NCI-H748 (cell line): Measurements from ENCODE around the gene SLC5A10.
"Not testable (repeated sequence)": the region's sequence is repeated elsewhere in the genome, so short reads cannot be mapped to it uniquely, and the experiment has no call there.

ENCODE experiments used
- DNase-seq: peaks from one replicate; lab custom pipeline; 2025; ENCODE audit not compliant: unreplicated experiment; lab: John Stamatoyannopoulos, UW

The SLC5A10 gene

DNA sequence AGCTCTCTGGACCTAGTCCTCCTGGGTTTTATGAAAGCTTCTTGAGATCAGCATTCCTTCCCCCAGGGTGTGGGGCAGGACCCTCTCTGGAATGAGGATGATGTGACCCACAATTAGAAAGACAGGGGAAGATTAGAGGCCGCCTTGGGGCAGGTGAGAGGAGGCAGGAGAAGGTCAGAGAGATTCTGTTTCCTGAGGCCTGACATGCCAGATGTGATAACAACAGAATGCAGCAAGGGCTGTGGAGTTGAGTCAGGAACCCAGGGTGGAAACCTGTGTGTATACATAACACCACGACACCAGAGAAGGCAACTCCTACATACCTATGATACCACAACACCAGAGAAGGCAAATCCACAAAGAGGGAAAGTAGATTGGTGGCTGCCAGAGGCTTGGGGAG lies 5.4 kb upstream of the SLC5A10 start:
- no peak for DNase-seq

DNA sequence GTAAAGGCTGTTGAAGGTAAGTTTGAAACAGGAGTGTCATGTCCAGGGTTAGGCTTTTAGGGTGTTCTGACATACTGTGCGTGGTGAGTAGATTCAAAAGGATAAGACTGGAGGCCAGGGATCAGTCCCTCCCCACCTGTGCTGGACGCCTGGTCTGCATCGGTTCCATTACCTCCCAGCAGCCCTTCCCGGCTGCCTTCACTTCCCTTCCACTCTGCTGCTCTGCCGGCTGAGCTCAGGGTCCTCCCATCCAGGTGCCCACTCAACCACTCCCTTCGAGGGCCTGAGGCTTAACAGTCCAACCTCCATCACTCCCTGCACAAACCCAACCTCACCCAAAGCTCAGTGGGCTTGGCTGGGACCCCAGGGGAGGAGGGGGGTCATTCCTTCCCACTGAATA lies 4.1 kb upstream of the SLC5A10 start:
- no peak for DNase-seq

DNA sequence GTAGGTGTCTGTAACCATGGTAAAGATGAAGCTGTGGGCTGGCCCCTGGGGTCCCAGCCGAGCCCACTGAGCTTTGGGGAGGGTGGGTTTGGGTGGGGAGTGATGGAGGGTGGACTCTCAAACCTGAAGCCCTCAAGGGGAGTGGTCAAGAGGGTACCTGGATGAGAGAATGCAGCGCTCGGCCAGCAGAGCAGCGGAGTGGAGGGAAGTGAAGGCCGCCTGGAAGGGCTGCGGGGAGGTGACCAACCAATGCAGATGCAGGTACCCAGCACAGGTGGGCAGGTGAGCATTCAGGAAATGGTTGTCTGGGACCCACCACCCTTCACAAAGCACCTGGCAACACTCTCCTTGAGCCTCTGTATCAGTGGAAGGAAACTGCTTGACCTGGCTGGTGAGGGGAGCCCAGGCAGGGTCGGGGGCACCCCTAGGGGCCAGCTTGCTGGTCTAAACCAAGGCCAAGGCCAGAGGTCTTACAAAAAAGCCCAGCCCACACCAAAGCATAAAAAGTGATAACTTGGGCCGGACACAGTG lies 3.4 kb upstream of the SLC5A10 start:
- DNase-seq: no peak

DNA sequence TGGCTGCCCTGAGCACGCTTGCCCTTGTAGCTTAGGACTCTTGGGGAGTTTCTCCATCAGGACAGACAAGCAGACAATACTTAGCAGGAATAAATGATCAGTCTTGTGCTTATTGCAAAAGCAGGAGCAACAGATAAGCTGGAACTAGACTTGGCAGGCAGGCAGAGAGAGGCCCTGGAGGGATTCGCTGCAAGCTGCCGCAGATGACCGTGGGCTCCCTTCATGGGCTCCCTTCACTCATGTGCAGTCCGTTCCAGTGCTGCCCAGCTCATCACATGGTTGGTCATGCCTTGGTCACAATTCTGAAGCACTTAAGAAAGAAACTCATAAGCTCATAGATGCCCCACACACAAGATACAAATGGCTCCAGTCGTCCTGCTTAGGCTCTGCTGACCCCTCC lies 2.4 kb upstream of the SLC5A10 start:
- DNase-seq: no peak

DNA sequence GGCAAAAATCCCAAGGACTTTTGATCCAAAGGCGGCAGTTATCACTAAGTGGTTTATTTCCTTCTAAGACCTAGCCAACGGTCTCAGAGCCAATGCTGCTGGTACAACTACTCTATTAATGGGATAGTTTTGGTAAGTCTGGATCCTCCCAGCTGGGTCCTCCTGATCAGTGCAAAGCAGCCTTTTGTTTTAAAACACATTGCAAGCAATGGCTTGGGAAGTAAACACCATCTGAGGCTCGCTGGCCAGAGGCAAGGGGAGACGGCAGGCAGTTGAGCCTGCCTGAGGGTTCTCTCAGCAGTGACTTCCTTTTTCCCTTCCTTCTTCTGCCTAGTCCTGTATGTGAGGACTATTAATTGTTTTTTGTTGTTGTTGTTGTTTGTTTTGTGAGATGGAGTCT lies 1.6 kb upstream of the SLC5A10 start:
- DNase-seq: no peak

DNA sequence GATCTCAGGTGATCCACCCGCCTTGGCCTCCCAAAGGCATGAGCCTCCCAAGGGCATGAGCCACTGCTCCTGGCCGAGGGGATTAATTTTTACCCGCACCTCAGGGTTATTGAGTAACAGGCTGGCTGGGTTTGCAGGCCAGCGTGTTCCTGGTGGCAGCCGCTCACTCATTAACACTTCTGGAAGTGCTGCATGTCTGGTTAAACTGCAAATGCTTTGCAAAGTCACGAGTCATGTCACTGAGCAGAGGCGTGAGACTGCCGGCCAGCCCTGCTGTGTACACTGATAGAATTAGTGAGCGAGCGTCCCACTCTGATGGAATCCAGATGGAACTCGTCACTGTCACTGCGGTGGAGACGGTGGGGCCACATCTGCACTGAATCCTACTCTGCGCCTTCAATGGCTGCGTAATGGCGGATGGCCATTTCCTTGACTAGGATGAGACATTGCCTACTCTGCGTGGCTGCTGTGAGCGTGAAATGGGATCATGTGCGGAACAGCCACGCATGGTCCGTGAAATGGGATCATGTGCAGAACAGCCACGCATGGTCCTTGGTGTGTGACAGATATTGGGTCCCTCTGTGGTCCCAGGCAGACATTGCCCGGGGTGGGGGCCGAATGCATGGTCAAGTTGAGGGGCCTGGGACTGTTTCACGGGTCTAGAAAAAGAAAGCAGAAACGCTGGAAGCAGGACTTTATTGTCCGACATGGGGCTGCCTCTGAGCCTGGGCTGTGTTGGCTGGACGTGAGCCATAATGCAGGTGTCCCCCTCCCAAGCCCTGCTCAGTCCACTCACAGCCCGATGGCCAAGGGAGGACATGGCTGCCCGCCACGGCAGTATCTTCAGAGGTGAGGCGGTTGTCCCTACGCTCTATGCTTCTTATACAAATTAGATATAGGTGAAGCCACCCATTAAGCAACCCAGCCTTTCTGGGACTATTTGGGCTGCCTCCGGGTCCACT lies 740 bp upstream of the SLC5A10 start:
- no peak for DNase-seq

DNA sequence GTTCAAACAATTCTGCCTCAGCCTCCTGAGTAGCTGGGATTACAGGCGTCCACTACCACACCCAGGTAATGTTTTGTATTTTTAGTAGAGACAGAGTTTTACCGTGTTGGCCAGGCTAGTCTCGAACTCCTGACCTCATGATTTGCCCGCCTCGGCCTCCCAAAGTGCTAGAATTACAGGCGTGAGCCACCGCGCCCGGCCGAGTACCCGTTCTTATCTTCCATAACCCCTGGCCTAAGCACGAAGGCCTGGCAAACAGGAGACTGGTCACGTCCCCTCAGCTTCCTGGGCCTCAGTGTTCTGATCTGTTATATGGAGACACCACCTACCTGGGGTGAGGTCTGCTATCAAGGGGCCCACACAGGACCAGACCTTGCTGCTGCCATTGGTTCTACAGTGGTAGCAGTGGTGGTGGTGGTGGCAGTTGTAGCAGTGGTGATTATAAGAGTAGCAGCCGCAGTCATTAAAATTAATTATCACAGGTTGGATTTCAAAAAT lies 1.3 kb downstream of the SLC5A10 start:
- DNase-seq: no peak

DNA sequence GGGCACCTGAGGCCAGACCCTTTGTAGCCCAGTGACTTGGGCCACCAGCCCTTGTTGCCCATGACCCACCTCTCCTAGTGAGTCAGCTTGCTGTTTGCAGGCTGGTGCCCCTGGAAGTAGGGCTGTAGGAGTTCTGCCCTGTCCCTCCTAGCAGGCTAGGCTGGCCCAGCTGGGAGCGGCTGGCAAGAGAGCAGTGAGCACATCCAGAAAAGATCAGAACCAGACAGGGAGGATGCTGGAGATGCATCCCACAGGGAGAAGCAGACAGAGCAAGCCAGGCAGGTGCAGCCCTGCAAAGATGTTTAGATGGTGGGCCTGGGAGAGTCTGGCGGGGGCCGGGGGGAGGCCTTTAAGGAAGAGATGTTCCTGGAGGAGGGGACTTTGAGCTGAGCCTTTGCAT lies 2.4 kb downstream of the SLC5A10 start:
- DNase-seq: no peak

DNA sequence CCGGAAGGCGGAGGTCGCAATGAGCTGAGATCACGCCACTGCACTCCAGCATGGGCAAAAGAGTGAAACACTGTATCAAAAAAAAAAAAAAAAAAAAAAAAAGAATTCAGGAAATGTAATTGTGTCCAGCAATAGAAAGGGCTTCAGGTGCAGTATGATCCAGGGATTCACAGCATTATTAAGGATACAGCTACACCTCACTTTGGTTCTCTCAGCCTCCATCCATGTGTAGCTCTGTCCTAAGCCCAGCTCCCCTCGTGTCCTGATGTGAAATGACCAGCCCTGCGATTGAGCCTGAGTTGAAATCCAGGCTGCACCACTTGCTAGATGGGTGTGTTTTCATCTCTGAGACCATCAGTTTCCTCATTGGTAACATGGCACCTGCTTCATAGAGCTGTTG lies 3.0 kb downstream of the SLC5A10 start:
- no peak for DNase-seq

DNA sequence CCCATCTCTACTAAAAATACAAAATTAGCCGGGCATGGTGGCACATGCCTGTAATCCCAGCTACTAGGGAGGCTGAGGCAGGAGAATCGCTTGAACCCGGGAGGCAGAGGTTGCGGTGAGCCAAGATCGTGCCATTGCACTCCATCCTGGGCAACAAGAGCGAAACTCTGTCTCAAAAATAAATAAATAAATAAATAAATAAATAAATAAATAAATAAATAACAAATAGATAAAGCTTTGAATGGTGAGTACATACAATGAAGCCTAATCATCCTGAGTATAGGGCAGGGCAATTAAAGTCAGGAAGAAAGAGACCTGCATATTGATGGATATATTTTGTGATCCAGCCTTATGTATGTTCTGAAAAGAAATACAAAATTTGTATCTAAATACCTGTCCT lies 4.1 kb downstream of the SLC5A10 start:
- DNase-seq: not testable (repeated sequence)

DNA sequence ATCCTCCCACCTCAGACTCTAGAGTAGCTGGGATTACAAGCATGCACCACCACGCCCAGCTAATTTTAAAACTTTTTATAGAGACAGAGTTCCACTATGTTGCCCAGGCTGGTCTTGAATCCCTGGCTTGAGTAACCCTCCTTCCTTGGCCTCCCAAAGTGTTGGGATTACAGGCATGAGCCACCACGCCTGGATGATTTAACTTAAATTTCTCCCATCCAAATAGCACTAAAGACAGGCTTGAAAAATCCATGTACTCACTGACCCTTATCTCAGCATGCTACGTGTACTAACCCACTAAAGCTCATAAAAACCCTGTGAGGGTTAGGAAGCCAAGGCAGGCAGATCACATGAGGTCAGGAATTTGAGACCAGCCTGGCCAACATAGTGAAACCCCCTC lies 4.6 kb downstream of the SLC5A10 start:
- DNase-seq: no peak

DNA sequence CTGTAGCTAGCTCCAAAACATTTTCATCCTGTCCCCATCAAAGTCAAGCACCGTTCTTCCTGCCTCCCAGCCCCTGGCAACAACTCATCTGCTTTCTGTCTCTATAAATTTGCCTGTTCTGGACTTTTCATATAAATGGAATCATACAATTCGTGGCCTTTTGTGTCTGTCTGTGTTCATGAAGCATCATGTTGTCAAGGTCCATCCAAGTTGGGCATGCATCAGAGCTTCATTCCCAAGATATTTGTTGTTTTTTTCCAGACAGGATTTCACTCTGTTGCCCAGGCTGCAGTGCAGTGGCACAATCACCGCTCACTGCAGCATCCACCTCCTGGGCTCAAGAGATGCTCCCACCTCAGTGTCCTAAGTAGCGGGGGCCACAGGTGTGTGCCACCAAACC lies 5.9 kb downstream of the SLC5A10 start:
- DNase-seq: no peak

DNA sequence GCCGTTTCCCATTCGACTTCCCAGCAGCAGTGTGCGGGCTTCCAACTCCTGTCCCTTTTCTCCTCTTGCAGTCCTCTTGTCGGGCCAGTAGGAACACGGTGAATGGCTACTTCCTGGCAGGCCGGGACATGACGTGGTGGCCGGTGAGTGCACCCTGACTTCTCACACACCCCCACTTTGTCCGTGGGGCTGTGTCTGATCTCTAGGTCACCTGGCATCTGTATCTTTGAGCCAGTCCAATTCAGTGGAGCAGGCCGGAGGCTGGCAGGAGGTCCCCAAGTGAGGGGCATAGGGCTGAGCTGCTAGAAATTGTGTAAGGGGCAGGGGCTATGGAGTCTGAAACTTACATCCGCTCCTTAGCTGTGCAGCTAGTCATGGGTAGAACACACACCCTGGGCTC lies 6.6 kb downstream of the SLC5A10 start:
- no peak for DNase-seq

DNA sequence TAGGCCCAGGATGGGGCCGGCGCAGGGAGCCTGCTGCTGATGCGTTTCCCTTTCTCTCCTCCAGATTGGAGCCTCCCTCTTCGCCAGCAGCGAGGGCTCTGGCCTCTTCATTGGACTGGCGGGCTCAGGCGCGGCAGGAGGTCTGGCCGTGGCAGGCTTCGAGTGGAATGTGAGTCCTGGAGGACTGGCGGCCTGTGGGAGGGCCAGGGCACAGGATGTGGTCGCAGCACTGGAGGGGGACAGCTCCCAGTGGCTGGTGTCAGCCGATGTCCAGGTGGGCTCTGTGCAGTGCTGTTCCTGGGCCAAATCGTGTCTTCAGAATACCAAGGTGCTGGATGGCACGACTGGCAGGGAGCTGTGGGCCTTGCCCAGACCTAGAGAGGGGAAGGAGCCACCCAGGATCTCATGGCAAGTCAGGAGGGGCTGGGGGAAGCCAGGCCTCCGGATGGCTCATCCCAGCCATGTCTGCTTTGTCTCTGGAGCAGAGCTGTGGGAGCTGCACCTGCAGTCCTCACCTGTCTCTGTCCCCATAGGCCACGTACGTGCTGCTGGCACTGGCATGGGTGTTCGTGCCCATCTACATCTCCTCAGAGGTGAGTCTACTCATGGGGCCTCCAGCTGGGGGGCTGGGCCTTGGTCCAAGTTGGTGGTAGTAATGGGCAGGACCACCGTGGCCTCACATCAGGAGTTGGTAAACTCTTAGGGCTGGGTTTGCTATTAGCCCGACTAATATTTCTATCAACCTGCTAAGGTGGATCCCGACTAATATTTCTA lies 7.3 kb downstream of the SLC5A10 start:
- DNase-seq: no peak

DNA sequence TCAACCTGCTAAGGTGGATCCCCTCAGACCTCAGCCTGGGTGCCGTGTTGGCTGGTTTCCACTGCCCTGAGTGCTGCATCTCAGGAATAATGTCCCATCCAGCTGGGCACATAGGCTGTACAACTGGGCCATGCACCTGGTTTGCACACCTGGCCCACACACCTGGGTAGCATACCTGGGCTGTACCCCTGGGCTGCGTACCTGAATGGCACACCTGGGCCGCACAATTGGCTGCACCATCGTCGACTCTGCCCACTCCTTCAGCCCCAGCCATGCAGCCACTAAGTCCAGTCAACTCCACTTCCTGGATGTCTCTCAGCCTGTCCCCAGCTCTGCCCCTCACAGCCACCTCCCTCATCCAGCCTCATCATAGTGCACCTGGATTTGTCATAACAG lies 7.9 kb downstream of the SLC5A10 start:
- DNase-seq: no peak

DNA sequence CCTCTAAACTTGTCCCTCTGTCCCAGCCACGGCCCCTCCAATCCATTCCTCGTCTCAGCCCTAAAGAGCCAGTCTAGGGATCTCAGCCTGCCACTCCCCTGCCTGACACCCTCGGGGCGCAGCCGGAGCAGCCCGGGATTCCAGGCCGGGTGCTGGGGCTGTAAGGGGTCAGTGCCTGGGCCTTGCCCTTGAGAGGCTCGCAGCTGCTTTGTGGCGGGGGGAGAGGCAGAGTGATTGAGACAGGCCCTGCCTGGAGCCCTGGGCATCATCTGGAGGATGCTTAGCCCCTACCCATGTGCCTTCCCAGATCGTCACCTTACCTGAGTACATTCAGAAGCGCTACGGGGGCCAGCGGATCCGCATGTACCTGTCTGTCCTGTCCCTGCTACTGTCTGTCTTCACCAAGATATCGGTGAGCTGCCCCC lies 8.3 kb downstream of the SLC5A10 start:
- no peak for DNase-seq

DNA sequence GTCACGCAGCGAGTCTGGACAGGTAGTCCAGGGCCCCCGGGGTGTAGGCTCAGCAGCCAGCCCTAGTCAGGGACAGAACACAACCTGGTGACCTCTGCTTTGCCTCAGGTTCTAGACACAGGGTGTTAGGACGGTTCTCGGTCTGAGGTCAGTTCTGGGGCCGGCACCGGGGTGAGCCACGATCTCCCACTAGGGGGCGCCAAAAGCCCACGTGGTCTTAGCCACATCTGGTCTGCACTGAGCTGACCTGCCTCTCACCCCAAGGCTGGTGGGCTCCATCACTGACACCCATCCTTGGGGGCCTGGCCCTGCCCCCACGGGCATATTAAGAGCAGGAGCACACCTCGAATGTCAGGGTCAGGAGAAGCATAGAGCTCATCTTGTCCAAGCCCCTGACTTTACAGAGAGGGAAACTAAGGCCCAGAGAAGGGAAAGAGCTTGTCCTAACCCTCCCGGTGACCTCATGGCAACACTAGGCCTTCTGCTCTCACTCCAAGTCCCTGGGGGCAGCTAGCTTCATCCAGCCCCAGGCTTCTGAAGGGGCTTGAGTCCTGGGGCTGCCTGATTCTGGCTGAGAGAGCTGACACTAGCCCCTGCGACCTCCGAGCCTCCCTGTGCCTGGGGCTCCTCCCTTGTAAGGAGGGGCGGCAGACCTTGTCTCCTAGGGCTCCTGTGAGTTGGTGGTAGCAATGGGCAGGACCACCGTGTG lies 9.0 kb downstream of the SLC5A10 start:
- DNase-seq: peak; percentile 68

DNA sequence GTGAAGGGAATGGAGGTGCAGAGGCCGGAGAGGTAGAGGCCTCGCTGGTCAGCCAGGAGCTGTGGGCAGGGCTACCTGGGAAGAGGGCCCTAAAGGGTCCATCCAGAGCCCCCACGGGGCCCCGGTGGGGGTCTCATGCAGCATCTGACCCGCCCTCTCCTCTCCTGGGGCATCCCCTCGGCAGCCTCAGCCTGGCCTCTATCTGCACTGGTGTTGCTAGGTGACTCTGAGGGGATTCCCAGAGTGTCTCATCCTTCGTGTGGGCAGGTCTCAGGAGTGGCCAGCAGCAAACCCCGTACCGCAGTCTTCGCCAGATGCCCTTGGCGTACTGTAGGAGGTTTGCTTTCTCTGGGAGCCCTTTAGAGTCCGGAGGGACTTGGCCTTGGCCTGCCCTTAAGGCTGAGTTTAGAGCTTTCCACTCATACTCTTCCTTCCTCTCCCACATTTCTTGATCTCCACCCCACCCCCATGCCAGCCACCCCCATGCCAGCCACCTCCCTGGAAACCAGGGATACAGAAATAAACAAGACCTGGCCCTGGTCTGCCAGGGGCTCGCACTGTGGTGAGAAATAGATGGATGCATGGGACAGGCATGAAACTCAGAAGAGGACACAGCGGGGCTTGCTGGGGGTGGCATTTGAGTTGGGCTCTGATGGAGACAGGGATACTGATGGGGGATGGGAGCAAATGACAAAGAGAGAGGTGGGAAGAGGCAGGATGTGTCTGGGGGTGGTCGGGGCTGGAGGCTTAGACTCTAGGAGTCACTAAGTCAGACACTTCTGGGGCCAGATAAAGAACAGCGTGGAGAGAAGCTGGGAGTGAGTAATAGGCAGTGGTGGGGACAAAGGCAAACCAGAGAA lies 9.9 kb downstream of the SLC5A10 start:
- DNase-seq: no peak

DNA sequence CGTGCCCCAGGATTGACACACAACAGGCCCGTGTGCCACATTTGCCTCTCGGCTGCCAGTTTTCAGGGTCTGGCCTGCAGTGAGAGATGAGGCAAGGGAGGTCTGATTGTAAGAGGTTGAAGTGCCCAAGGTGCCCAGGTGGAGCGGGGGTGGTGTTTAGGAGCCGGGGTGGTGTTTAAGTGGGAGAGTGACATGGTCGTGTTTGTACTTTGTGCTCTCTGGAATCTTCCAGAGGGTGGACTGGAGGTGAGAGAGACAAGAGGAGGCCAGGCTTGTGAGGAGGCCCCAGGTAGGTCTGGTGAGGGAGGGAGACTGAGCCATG lies 10.5 kb downstream of the SLC5A10 start:
- DNase-seq: no peak
